Effector memory CD4-positive, alpha-beta T cell (primary cell): ENCODE measurements around the gene OR10G8.
A peak's percentile ranks its signal among the peaks of the same experiment; 100 is the strongest.

Experiments
- DNase-seq, 3 donors: peaks; one replicate each; pipeline ENCODE4 v3.0.0-alpha.2; 2020
- H3K27ac ChIP-seq: 2 replicates; pipeline ENCODE4 v1.7.0; 2013; ENCODE audit warnings: mild to moderate bottlenecking, low read length, moderate library complexity; ENCODE audit not compliant: insufficient read depth, poor library complexity, severe bottlenecking
- H3K27me3 ChIP-seq: replicated peaks from 2 replicates; pipeline ENCODE4 v1.7.0; 2013; ENCODE audit warnings: mild to moderate bottlenecking, low read length; ENCODE audit not compliant: insufficient read depth, control insufficient read depth, poor library complexity, severe bottlenecking
- H3K36me3 ChIP-seq: 2 replicates; pipeline ENCODE4 v1.7.0; 2013; ENCODE audit warnings: mild to moderate bottlenecking, low read length, moderate library complexity; ENCODE audit not compliant: control insufficient read depth, insufficient read depth
- H3K4me1 ChIP-seq: 2 replicates; pipeline ENCODE4 v1.7.0; 2013; ENCODE audit warnings: low read length, mild to moderate bottlenecking; ENCODE audit not compliant: control insufficient read depth, insufficient read depth, poor library complexity, severe bottlenecking
- H3K4me3 ChIP-seq: 2 replicates; pipeline ENCODE4 v1.7.0; 2013; ENCODE audit warnings: low read length, low read depth, mild to moderate bottlenecking; ENCODE audit not compliant: insufficient read depth, poor library complexity, severe bottlenecking
- H3K9me3 ChIP-seq: 2 replicates; pipeline ENCODE4 v1.7.0; 2013; ENCODE audit warnings: mild to moderate bottlenecking, low read length, moderate library complexity; ENCODE audit not compliant: control insufficient read depth

OR10G8 gene

DNA sequence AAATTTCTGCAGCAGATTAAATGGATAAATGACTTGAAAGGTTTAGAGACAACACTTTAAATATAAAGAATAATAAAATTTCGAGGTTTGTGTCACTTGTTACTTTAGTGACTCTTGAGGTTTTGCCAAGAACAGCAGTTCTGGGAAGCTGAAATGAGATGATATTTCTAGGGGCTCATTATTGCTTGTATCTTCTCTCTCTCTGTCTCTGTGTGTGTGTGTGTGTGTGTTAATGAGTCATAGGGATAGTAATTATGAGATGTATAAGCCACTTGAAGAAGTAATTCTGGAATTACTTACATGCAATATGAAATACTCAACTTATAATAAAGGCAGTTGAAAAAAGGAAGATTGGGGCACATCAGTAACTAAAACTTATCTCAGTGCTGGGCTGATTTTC lies 24.1 kb downstream of the OR10G8 start:
- no peak overlapping the region for H3K4me3 ChIP-seq
- no peaks in the 10 kb centered on the region for H3K9me3 ChIP-seq
- no peak overlapping the region for H3K27ac ChIP-seq
- DNase-seq = no peak
- no peaks in the 10 kb centered on the region for H3K36me3 ChIP-seq
- no peaks in the 10 kb centered on the region for H3K4me1 ChIP-seq
- no peaks in the 10 kb centered on the region for H3K27me3 ChIP-seq

DNA sequence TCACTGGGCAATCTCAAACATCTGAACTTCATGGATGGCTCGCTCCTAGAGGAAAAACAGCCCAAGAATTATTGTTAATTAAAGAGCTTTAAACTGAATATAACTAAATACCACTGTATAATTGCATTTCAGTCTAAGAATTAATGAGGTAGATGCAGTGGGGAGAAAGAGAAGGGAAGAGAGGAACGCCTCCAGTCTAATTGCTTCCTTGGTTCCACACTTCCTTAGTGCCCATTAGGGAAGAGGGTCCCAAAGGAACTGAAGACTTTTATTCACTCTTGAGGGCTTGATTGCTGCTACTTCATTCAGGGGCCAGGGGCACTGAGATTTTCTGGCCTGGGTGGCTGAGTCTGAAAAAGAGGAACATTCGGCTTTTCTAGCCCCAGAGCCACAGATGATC lies 26.4 kb downstream of the OR10G8 start:
- H3K4me1 ChIP-seq = no peaks in the 10 kb centered on the region
- no peak for DNase-seq
- no peak overlapping the region for H3K27ac ChIP-seq
- H3K4me3 ChIP-seq = no peak overlapping the region
- no peaks in the 10 kb centered on the region for H3K27me3 ChIP-seq
- H3K9me3 ChIP-seq = no peaks in the 10 kb centered on the region
- no peaks in the 10 kb centered on the region for H3K36me3 ChIP-seq

DNA sequence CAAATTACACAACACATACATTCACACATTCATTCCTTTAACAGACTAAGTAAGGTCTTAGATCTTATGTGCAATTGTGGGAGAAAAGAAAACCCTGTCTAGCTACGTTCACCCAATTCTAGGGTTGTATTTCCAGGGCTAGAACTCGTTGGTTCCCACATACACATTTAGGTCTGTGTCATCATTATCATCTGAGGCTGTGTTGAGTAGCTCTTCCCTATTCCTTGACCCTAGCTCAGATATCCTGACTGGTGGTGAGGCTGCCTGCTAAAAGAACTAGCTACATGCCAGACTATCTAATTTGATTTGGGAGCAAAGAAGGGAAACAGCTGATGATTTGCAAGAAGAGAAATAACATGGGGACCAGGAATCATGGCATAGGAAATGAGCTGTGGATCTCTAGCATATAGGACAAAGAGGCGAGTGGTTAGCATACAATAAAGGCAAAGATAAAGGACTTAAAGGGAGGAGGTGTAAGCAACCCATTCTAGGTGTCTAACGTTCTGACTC lies 42.1 kb downstream of the OR10G8 start:
- DNase-seq = no peak
- no peaks in the 10 kb centered on the region for H3K27me3 ChIP-seq
- no peak overlapping the region for H3K4me3 ChIP-seq
- H3K9me3 ChIP-seq = no peaks in the 10 kb centered on the region
- H3K27ac ChIP-seq = no peak overlapping the region
- H3K4me1 ChIP-seq = no peaks in the 10 kb centered on the region
- H3K36me3 ChIP-seq = no peaks in the 10 kb centered on the region

DNA sequence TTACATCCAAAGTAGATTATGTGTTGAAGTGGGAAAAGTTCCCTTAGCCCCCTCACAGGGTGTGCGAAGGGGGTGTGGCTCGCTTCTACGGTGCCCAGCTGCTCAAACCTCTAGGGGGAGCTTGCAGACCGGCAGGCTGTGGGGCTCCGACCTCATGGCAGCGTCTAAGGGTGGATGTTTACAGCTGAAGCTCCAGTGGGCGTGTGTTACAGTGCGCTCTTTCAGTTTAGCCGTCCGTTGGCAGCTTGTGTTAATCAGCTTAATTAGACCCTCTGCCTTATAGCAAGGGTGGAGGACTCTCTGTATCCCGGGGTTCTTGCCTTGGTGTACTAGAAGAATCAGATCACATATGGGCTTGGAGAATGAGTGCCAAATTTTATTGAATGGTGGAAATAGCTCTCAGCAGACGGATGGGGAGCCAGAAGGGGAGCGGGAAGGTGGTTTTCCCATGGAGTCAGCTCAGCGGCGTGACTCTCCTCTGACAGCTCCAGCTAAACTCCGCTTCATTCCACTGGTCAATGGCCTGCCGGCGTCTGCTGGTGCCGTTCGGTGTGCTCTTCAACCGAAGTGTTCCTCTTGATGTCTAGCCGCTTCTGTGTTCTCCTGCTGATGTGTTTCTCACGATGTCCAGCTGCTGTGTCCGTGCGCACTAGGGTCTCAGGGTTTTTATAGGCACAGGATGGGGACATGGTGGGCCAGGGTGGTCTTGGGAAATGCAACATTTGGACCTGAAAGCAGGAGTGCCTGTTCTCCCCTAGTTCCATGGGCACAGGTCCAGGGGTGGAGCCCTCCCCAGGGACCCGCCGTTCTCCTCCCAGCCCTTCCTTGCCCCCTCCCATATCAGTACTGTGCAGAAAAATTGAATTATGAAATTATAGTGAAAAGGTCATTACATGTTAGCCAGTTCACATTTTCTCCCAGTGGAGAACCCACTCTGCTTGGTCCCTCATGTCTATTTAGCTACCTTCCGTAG lies 43.1 kb downstream of the OR10G8 start:
- Histone ChIP-seq H3K36me3 (no peaks in the 10 kb centered on the region), H3K4me3 (no peak overlapping the region), H3K27me3 (no peaks in the 10 kb centered on the region), H3K9me3 (no peaks in the 10 kb centered on the region), H3K27ac (no peak overlapping the region), H3K4me1 (no peaks in the 10 kb centered on the region)
- no peak for DNase-seq

DNA sequence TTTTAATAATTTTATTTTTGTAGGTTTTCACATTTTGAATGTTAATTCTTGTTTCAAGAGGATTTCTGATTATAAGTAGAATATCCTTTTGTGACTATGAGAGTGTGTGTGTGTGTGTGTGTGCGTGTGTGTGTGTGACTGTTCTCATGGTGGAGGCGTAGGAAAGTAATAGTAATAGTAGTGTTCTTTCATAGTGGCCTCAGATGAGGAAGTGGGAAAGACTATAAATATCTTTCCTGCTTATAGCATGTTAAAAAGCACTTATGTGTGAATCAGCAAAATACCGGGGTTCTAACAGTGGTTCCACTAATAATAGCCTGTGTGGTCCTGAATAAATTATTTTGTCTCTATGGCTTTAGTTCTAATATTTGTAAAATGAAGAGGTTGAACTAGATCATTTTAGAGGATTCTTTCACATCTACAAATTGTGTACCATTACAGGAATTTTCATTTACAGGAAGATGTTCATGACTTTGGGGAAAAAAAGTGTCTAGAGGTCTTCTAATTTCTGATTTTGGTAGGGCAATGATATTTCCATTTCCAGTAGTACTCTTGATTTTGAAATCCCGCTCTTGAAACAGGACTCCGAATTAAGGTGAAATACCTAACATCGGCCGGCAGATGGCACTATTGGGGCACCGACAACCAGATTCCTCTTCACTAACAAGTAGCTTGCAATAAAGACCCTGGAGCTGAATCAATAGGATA lies 44.5 kb downstream of the OR10G8 start:
- Histone ChIP-seq H3K27me3 (no peaks in the 10 kb centered on the region), H3K27ac (no peak overlapping the region), H3K9me3 (no peaks in the 10 kb centered on the region), H3K4me3 (no peak overlapping the region), H3K36me3 (no peaks in the 10 kb centered on the region), H3K4me1 (no peaks in the 10 kb centered on the region)
- peak in 1 of 3 donors; percentile 41 for DNase-seq

DNA sequence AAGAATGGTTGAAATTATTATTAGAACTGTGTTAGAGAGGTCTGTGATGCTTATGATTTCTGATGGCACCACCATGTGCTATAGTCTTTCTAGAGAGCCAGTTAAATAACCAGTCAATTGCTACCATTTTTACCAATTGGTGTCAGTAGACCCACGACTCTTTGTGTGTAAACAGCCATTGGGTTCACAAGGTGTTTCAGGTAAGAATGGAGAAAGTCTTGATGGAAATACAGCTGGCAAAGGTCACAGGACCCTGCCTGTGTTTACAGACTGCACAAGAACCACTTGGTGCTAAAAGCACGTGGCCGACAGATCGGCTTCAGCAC lies 45.0 kb downstream of the OR10G8 start:
- Histone ChIP-seq H3K4me3 (no peak overlapping the region), H3K9me3 (no peaks in the 10 kb centered on the region), H3K27ac (no peak overlapping the region), H3K27me3 (no peaks in the 10 kb centered on the region), H3K4me1 (no peaks in the 10 kb centered on the region), H3K36me3 (no peaks in the 10 kb centered on the region)
- no peak for DNase-seq

DNA sequence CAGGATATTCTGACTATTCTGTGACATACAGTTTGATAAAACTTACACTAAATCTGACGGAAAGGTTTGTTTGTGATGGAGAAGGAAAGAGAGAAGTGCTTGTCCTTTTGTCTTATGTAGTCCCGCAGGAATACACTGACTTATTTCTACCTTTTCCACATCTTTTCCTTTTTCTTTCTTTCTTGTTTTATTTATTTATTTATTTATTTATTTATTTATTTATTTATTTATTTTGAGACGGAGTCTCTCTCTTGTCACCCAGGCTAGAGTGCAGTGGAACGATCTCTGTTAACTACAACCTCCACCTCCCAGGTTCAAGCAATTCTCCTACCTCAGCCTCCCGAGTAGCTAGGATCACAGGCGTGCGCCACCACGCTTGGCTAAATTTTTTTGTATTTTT lies 45.5 kb downstream of the OR10G8 start:
- DNase-seq = no peak
- no peak overlapping the region for H3K27ac ChIP-seq
- H3K27me3 ChIP-seq = no peaks in the 10 kb centered on the region
- H3K4me1 ChIP-seq = no peaks in the 10 kb centered on the region
- no peaks in the 10 kb centered on the region for H3K9me3 ChIP-seq
- no peaks in the 10 kb centered on the region for H3K36me3 ChIP-seq
- H3K4me3 ChIP-seq = no peak overlapping the region

DNA sequence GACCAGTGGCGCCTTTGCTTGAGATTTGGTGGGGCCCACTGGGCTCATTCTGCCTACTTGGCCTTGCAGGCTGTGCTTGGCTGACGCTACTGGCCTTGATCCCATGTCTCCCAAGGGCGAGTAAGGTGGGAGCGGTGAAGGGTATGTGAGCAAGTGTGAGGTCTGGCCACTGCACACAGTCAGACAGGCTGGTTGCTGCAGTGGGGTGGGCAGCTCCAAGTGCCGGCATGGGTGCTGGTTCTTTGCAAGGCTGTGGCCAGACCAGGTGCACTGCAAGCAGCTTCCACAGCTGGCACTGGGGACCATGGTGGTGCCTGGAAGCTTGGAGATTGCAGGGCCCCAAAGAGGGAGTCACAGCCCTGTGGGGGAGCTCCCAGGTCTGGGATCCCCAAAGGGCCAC lies 48.0 kb downstream of the OR10G8 start:
- Histone ChIP-seq H3K36me3 (no peaks in the 10 kb centered on the region), H3K27me3 (no peaks in the 10 kb centered on the region), H3K9me3 (no peaks in the 10 kb centered on the region), H3K4me1 (no peaks in the 10 kb centered on the region), H3K4me3 (no peak overlapping the region), H3K27ac (no peak overlapping the region)
- DNase-seq = no peak

DNA sequence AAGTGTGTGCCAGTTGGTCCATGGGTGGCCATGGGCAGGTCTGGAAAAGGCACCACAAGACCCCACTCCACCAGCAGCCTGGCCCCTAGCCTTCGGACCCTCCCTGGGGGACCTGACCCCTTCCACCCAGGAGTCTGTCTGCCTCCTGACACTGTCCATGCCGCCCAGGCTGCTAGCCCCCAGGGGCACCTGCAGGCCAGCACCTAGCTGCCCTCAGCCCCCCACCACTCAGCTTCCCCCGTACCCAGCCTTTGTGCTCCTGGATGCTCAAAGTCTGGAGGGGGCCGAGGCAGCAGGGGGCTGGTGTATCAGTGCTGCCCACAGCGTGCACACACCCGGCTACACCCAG lies 48.9 kb downstream of the OR10G8 start:
- no peak overlapping the region for H3K27ac ChIP-seq
- H3K36me3 ChIP-seq = no peaks in the 10 kb centered on the region
- DNase-seq = no peak
- H3K4me1 ChIP-seq = no peaks in the 10 kb centered on the region
- H3K27me3 ChIP-seq = no peaks in the 10 kb centered on the region
- H3K4me3 ChIP-seq = no peak overlapping the region
- no peaks in the 10 kb centered on the region for H3K9me3 ChIP-seq
